Central memory CD8-positive, alpha-beta T cell (primary cell): ENCODE data around the gene OVAAL.

Experiments
- ATAC-seq: fragments of 150-1000 bp; cut with Tn5 transposase; replicated peaks from 2 replicates; pipeline ENCODE4 v1.10.0; 2022; ENCODE audit warnings: mild to moderate bottlenecking, moderate FRiP score, moderate number of reproducible peaks; ENCODE audit not compliant: poor library complexity, severe bottlenecking; ENCODE audit errors: extremely low read depth
- DNase-seq, 2 donors: peaks; one replicate each; pipeline ENCODE4 v3.0.0; 2021; ENCODE audit warnings: low spot score in 2 of 2
- H3K27ac Mint-ChIP-seq: one replicate; pipeline ENCODE4 v1.8.0; 2022; ENCODE audit warnings: low read depth, mild to moderate bottlenecking, moderate library complexity, mixed read lengths
- H3K27me3 Mint-ChIP-seq: one replicate; pipeline ENCODE4 v1.8.0; 2022; ENCODE audit warnings: mixed read lengths
- H3K36me3 Mint-ChIP-seq: one replicate; pipeline ENCODE4 v1.8.0; 2022; ENCODE audit warnings: mild to moderate bottlenecking, moderate library complexity, mixed read lengths; ENCODE audit not compliant: insufficient read depth
- H3K4me1 Mint-ChIP-seq: one replicate; pipeline ENCODE4 v1.8.0; 2022; ENCODE audit warnings: mixed read lengths
- H3K4me3 Mint-ChIP-seq: one replicate; pipeline ENCODE4 v1.8.0; 2022; ENCODE audit warnings: mild to moderate bottlenecking, moderate library complexity, mixed read lengths
- H3K9me3 Mint-ChIP-seq: one replicate; pipeline ENCODE4 v1.8.0; 2022; ENCODE audit warnings: mixed read lengths

Gene OVAAL

GRCh38 chr1:180566026-180566425 lies 7.3 kb downstream of the OVAAL start:
- ATAC-seq (no peak), DNase-seq (no peak)
- H3K4me1 Mint-ChIP-seq = no peaks in the 10 kb centered on the region
- H3K27me3 Mint-ChIP-seq = peaks cover 69% of the 10 kb centered on the region
- H3K9me3 Mint-ChIP-seq = no peaks in the 10 kb centered on the region
- H3K4me3 Mint-ChIP-seq = no peak overlapping the region
- H3K36me3 Mint-ChIP-seq = no peaks in the 10 kb centered on the region
- H3K27ac Mint-ChIP-seq = no peak overlapping the region

GRCh38 chr1:180566495-180566894 lies 7.7 kb downstream of the OVAAL start:
- no peaks in the 10 kb centered on the region for H3K36me3 Mint-ChIP-seq
- H3K27me3 Mint-ChIP-seq = peaks cover 67% of the 10 kb centered on the region
- no peak for ATAC-seq
- no peak overlapping the region for H3K27ac Mint-ChIP-seq
- no peak for DNase-seq
- H3K9me3 Mint-ChIP-seq = no peaks in the 10 kb centered on the region
- H3K4me1 Mint-ChIP-seq = no peaks in the 10 kb centered on the region
- no peak overlapping the region for H3K4me3 Mint-ChIP-seq

- no peak for DNase-seq
- Mint-ChIP-seq H3K27me3 (peaks cover 70% of the 10 kb centered on the region), H3K36me3 (no peaks in the 10 kb centered on the region), H3K27ac (no peak overlapping the region), H3K4me3 (no peak overlapping the region), H3K9me3 (no peaks in the 10 kb centered on the region), H3K4me1 (no peaks in the 10 kb centered on the region)
- ATAC-seq = no peak
Measured at GRCh38 chr1:180567654-180568053, 8.9 kb downstream of the OVAAL start.

GRCh38 chr1:180568184-180568583 lies 9.4 kb downstream of the OVAAL start:
- peaks cover 71% of the 10 kb centered on the region for H3K27me3 Mint-ChIP-seq
- no peak overlapping the region for H3K27ac Mint-ChIP-seq
- no peaks in the 10 kb centered on the region for H3K4me1 Mint-ChIP-seq
- no peaks in the 10 kb centered on the region for H3K36me3 Mint-ChIP-seq
- DNase-seq (no peak), ATAC-seq (no peak)
- H3K9me3 Mint-ChIP-seq = no peaks in the 10 kb centered on the region
- H3K4me3 Mint-ChIP-seq = no peak overlapping the region

GRCh38 chr1:180571060-180571831 lies 12.5 kb downstream of the OVAAL start:
- H3K27ac Mint-ChIP-seq = no peak overlapping the region
- H3K4me3 Mint-ChIP-seq = no peak overlapping the region
- DNase-seq (no peak), ATAC-seq (no peak)
- H3K4me1 Mint-ChIP-seq = no peaks in the 10 kb centered on the region
- no peaks in the 10 kb centered on the region for H3K9me3 Mint-ChIP-seq
- peaks cover 73% of the 10 kb centered on the region for H3K27me3 Mint-ChIP-seq
- no peaks in the 10 kb centered on the region for H3K36me3 Mint-ChIP-seq

- no peaks in the 10 kb centered on the region for H3K9me3 Mint-ChIP-seq
- no peaks in the 10 kb centered on the region for H3K36me3 Mint-ChIP-seq
- ATAC-seq (no peak), DNase-seq (no peak)
- H3K4me3 Mint-ChIP-seq = no peak overlapping the region
- H3K27me3 Mint-ChIP-seq = peaks cover 81% of the 10 kb centered on the region
- no peak overlapping the region for H3K27ac Mint-ChIP-seq
- H3K4me1 Mint-ChIP-seq = no peaks in the 10 kb centered on the region
Measured at GRCh38 chr1:180571832-180572636, 13.3 kb downstream of the OVAAL start.

- no peak for DNase-seq
- Mint-ChIP-seq H3K27me3 (peaks cover 75% of the 10 kb centered on the region), H3K4me1 (no peaks in the 10 kb centered on the region), H3K27ac (no peak overlapping the region), H3K36me3 (no peaks in the 10 kb centered on the region), H3K4me3 (no peak overlapping the region), H3K9me3 (no peaks in the 10 kb centered on the region)
- ATAC-seq = no peak
Measured at GRCh38 chr1:180572760-180573159, 14.0 kb downstream of the OVAAL start.

GRCh38 chr1:180574031-180574713 lies 15.4 kb downstream of the OVAAL start:
- Mint-ChIP-seq H3K27me3 (peaks cover 61% of the 10 kb centered on the region), H3K27ac (no peak overlapping the region), H3K4me1 (no peaks in the 10 kb centered on the region), H3K36me3 (no peaks in the 10 kb centered on the region), H3K9me3 (no peaks in the 10 kb centered on the region), H3K4me3 (no peak overlapping the region)
- no peak for ATAC-seq
- DNase-seq = no peak

GRCh38 chr1:180577361-180577760 lies 18.6 kb downstream of the OVAAL start:
- H3K4me3 Mint-ChIP-seq = no peak overlapping the region
- no peaks in the 10 kb centered on the region for H3K4me1 Mint-ChIP-seq
- H3K36me3 Mint-ChIP-seq = no peaks in the 10 kb centered on the region
- no peak for DNase-seq
- peaks cover 38% of the 10 kb centered on the region for H3K27me3 Mint-ChIP-seq
- ATAC-seq = no peak
- no peak overlapping the region for H3K27ac Mint-ChIP-seq
- no peaks in the 10 kb centered on the region for H3K9me3 Mint-ChIP-seq

GRCh38 chr1:180579961-180580611 lies 21.3 kb downstream of the OVAAL start:
- ATAC-seq (no peak), DNase-seq (no peak)
- no peaks in the 10 kb centered on the region for H3K9me3 Mint-ChIP-seq
- peaks cover 39% of the 10 kb centered on the region for H3K27me3 Mint-ChIP-seq
- H3K4me1 Mint-ChIP-seq = no peaks in the 10 kb centered on the region
- H3K36me3 Mint-ChIP-seq = no peaks in the 10 kb centered on the region
- no peak overlapping the region for H3K27ac Mint-ChIP-seq
- H3K4me3 Mint-ChIP-seq = no peak overlapping the region

- Mint-ChIP-seq H3K4me1 (no peaks in the 10 kb centered on the region), H3K36me3 (no peaks in the 10 kb centered on the region), H3K4me3 (no peak overlapping the region), H3K27ac (no peak overlapping the region), H3K27me3 (peaks cover 39% of the 10 kb centered on the region), H3K9me3 (no peaks in the 10 kb centered on the region)
- DNase-seq (no peak), ATAC-seq (no peak)
Measured at GRCh38 chr1:180581635-180582039, 22.9 kb downstream of the OVAAL start.

GRCh38 chr1:180584869-180585268 lies 26.1 kb downstream of the OVAAL start:
- H3K4me3 Mint-ChIP-seq = no peak overlapping the region
- no peaks in the 10 kb centered on the region for H3K4me1 Mint-ChIP-seq
- H3K27me3 Mint-ChIP-seq = peaks cover 40% of the 10 kb centered on the region
- DNase-seq = no peak
- no peaks in the 10 kb centered on the region for H3K36me3 Mint-ChIP-seq
- ATAC-seq = no peak
- H3K27ac Mint-ChIP-seq = no peak overlapping the region
- no peaks in the 10 kb centered on the region for H3K9me3 Mint-ChIP-seq
